H1 (cell line): ENCODE results near the gene EEF1AKMT1.

Experiments
- POLR2A ChIP-seq, 2 experiments: IDR thresholded peaks; 1 replicate in 1 of 2; 2 replicates in 1 of 2; pipeline ENCODE4 v1.6.1; 2011; ENCODE audit warnings: low read depth in 2 of 2, low read length in 2 of 2, mild to moderate bottlenecking in 2 of 2; ENCODE audit errors: control extremely low read depth in 1 of 2
- TF ChIP-seq, protein P1 (sequence below), 3 experiments: IDR thresholded peaks; 1 replicate in 2 of 3; 2 replicates in 1 of 3; pipeline versions ENCODE4 v1.5.1 to v1.6.1; 2011; ENCODE audit warnings: low read length in 3 of 3, mild to moderate bottlenecking in 3 of 3, inconsistent platforms in 2 of 3, low read depth in 1 of 3, moderate library complexity in 1 of 3; ENCODE audit not compliant: insufficient read depth in 1 of 3; ENCODE audit errors: control extremely low read depth in 1 of 3

DNA sequence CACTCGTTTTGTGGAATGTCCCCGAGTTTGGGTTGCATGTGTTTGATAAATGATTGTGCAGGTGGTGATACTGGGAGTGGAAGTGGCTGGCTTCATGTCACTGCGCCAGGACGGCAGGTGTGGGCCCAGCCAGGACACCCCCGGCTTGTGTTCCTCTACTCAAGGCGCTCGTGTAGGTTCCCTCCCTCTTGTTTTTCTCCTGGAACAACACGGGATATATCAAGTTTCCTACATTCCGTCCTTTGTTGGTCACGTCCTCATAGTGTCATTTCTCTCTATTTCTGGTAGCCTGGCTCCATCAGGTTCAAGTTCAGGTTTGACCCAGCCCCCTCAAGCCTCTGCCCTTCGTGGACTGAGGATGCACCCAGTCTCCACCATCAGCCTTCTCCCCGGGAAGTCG lies 54.0 kb downstream of the EEF1AKMT1 start:
- no peak for TF ChIP-seq POLR2A (IDR thresholded peaks at IDR 0.05; ENCODE audit: control extremely low read depth in 1 of 2, low read depth in 2 of 2, low read length in 2 of 2)
- TF ChIP-seq, protein P1, sequence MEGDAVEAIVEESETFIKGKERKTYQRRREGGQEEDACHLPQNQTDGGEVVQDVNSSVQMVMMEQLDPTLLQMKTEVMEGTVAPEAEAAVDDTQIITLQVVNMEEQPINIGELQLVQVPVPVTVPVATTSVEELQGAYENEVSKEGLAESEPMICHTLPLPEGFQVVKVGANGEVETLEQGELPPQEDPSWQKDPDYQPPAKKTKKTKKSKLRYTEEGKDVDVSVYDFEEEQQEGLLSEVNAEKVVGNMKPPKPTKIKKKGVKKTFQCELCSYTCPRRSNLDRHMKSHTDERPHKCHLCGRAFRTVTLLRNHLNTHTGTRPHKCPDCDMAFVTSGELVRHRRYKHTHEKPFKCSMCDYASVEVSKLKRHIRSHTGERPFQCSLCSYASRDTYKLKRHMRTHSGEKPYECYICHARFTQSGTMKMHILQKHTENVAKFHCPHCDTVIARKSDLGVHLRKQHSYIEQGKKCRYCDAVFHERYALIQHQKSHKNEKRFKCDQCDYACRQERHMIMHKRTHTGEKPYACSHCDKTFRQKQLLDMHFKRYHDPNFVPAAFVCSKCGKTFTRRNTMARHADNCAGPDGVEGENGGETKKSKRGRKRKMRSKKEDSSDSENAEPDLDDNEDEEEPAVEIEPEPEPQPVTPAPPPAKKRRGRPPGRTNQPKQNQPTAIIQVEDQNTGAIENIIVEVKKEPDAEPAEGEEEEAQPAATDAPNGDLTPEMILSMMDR (IDR thresholded peaks at IDR 0.05; ENCODE audit: control extremely low read depth in 1 of 3, insufficient read depth in 1 of 3, low read depth in 1 of 3, low read length in 3 of 3): no peak
